Esophagus squamous epithelium (tissue), 4 donors: ENCODE data around the gene SEC14L1.

ENCODE experiments used
- POLR2A ChIP-seq, 4 donors: fragments of 450-650 bp; IDR thresholded peaks; one replicate each; pipeline ENCODE4 v1.6.1; 2017; ENCODE audit warnings: antibody characterized with exemption in 4 of 4, mild to moderate bottlenecking in 4 of 4, moderate library complexity in 3 of 4
- TF ChIP-seq, protein P1 (sequence below), 6 experiments: fragments of 450-650 bp in 4 of 6; fragments of 200-600 bp in 2 of 6; sonication (generic) in 2 of 6; IDR thresholded peaks; one replicate each; pipeline ENCODE4 v1.5.1; 2016 to 2019; ENCODE audit warnings: antibody characterized with exemption in 6 of 6, mild to moderate bottlenecking in 4 of 6, moderate library complexity in 4 of 6

DNA sequence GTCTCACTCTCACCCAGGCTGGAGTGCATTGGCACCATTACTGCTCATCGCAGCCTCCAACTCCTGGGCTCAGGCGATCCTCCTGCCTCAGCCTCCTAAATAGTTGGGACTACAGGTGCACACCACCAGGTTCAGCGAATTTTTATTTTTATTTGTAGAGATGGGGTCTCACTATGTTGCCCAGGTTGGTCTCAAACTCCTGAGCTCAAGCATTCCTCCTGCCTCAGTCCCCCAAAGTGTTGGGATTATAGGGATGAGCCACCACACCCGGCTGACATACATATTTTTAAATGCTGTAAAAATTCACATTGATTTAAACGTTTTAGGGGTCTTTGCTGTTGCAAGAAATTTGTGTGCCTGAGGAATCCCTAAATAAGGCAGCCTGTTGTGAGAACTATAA is 24.8 kb upstream of the SEC14L1 start:
- TF ChIP-seq, protein P1, sequence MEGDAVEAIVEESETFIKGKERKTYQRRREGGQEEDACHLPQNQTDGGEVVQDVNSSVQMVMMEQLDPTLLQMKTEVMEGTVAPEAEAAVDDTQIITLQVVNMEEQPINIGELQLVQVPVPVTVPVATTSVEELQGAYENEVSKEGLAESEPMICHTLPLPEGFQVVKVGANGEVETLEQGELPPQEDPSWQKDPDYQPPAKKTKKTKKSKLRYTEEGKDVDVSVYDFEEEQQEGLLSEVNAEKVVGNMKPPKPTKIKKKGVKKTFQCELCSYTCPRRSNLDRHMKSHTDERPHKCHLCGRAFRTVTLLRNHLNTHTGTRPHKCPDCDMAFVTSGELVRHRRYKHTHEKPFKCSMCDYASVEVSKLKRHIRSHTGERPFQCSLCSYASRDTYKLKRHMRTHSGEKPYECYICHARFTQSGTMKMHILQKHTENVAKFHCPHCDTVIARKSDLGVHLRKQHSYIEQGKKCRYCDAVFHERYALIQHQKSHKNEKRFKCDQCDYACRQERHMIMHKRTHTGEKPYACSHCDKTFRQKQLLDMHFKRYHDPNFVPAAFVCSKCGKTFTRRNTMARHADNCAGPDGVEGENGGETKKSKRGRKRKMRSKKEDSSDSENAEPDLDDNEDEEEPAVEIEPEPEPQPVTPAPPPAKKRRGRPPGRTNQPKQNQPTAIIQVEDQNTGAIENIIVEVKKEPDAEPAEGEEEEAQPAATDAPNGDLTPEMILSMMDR (IDR thresholded peaks at IDR 0.05): no peak
- no peak for TF ChIP-seq POLR2A (IDR thresholded peaks at IDR 0.05)
